ENCODE measurements around the gene CACNG7.

DNA sequence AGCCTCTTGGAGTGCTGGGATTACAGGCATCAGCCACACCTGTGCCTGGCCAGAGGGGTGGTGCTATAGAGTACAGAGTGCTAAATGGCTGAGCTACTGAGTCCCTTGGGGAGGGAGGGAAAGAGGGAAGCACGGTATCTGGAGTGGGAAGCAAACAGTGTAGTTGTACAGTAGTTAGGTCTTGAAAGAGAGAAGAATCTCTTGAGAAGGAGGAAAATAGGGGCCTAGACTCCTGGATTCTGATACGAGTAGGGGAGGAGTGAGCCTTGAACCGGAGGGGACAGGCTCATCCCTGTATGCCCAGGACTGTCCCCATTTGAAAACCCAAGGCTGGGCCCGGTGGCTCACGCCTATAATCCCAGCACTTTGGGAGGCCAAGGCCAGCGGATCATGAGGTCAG is 36.3 kb upstream of the CACNG7 start:
- TF ChIP-seq, protein P1, sequence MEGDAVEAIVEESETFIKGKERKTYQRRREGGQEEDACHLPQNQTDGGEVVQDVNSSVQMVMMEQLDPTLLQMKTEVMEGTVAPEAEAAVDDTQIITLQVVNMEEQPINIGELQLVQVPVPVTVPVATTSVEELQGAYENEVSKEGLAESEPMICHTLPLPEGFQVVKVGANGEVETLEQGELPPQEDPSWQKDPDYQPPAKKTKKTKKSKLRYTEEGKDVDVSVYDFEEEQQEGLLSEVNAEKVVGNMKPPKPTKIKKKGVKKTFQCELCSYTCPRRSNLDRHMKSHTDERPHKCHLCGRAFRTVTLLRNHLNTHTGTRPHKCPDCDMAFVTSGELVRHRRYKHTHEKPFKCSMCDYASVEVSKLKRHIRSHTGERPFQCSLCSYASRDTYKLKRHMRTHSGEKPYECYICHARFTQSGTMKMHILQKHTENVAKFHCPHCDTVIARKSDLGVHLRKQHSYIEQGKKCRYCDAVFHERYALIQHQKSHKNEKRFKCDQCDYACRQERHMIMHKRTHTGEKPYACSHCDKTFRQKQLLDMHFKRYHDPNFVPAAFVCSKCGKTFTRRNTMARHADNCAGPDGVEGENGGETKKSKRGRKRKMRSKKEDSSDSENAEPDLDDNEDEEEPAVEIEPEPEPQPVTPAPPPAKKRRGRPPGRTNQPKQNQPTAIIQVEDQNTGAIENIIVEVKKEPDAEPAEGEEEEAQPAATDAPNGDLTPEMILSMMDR (IDR thresholded peaks at IDR 0.05) = no peak
- TF ChIP-seq POLR2A (IDR thresholded peaks at IDR 0.05) = no peak

All from esophagus squamous epithelium (tissue), 4 donors.